PC-9 (cell line): ENCODE data around the gene CNTNAP5. TPM values are rescaled to one million over a fixed set of nuclear protein-coding genes. Genes with fewer than 3 reads are reported as not detected.
A peak's percentile ranks its signal among the peaks of the same experiment; 100 is the strongest.

Source experiments
- BruUV-seq: library from RNA; stranded (reverse); fragments of 400-500 nt; replicated peaks from 2 replicates; lab custom pipeline; 2021; lab: Mats Ljungman, UMichigan
- CTCF ChIA-PET: fragments of 300-600 bp; sonication (Branson Sonifier 250); formaldehyde crosslinking; loops from one replicate; lab custom pipeline; 2022; ENCODE audit warnings: antibody characterized with exemption; lab: Charles Lee
- POLR2A ChIA-PET: fragments of 300-600 bp; sonication (Branson Sonifier 250); formaldehyde crosslinking; loops from one replicate; lab custom pipeline; 2022; ENCODE audit warnings: antibody characterized with exemption; ENCODE audit not compliant: unreplicated experiment; lab: Charles Lee
- DNase-seq, 2 experiments: peaks; one replicate each; pipeline versions ENCODE4 v3.0.0 to v3.0.0-alpha.2; 2015 to 2022; ENCODE audit warnings: mixed read lengths in 1 of 2
- H2AFZ ChIP-seq: fragments of 200-600 bp; sonication (generic); 2 replicates; pipeline ENCODE4 v1.8.1; 2017; ENCODE audit warnings: antibody characterized with exemption
- H3F3A ChIP-seq: fragments of 200-600 bp; sonication (generic); 2 replicates; pipeline ENCODE4 v1.8.1; 2017; ENCODE audit warnings: antibody characterized with exemption, mild to moderate bottlenecking, low read depth; ENCODE audit not compliant: insufficient read depth
- H3K27ac ChIP-seq: fragments of 200-600 bp; sonication (generic); 2 replicates; pipeline ENCODE4 v1.6.1; 2016; ENCODE audit warnings: mixed run types
- H3K27me3 ChIP-seq: fragments of 200-600 bp; sonication (generic); 2 replicates; pipeline ENCODE4 v1.6.1; 2016; ENCODE audit warnings: low read depth, mixed run types; ENCODE audit not compliant: insufficient read depth
- H3K36me3 ChIP-seq: fragments of 200-600 bp; sonication (generic); 2 replicates; pipeline ENCODE4 v1.6.1; 2016; ENCODE audit warnings: low read depth, mixed run types
- H3K4me1 ChIP-seq: fragments of 200-600 bp; sonication (generic); replicated peaks from 2 replicates; pipeline ENCODE4 v1.6.1; 2016; ENCODE audit warnings: mixed run types; ENCODE audit not compliant: insufficient read depth
- H3K4me2 ChIP-seq: fragments of 200-600 bp; sonication (generic); 2 replicates; pipeline ENCODE4 v1.6.1; 2017; ENCODE audit warnings: mixed run types
- H3K4me3 ChIP-seq: fragments of 200-600 bp; sonication (generic); 2 replicates; pipeline ENCODE4 v1.6.1; 2016; ENCODE audit warnings: mixed run types
- H3K79me2 ChIP-seq: fragments of 200-600 bp; sonication (generic); 2 replicates; pipeline ENCODE4 v1.6.1; 2017; ENCODE audit warnings: low read depth, mixed run types
- H3K9me2 ChIP-seq: fragments of 200-600 bp; sonication (generic); 2 replicates; pipeline ENCODE4 v1.8.1; 2017; ENCODE audit warnings: mild to moderate bottlenecking; ENCODE audit not compliant: insufficient read depth
- H3K9me3 ChIP-seq: fragments of 200-600 bp; sonication (generic); 2 replicates; pipeline ENCODE4 v1.8.1; 2016; ENCODE audit warnings: low read depth; ENCODE audit not compliant: insufficient read depth
- H4K20me1 ChIP-seq: fragments of 200-600 bp; sonication (generic); 2 replicates; pipeline ENCODE4 v1.8.1; 2017; ENCODE audit not compliant: insufficient read depth
- EZH2 ChIP-seq: fragments of 200-600 bp; sonication (generic); IDR thresholded peaks from 2 replicates; pipeline ENCODE4 v1.8.0; 2017; ENCODE audit warnings: antibody characterized with exemption, low read depth
- intact Hi-C: fragments of 100-400 bp; cut with micrococcal nuclease; formaldehyde crosslinking; loops from one replicate; pipeline ENCODE4 v1.10.0; 2022; ENCODE audit not compliant: unreplicated experiment
- total RNA-seq: library from RNA; stranded (reverse); gene quantifications from 2 replicates; pipeline ENCODE4 v1.2.3, GENCODE V29; 2021
- TF ChIP-seq, protein P1 (sequence below): fragments of 200-600 bp; sonication (generic); conservative IDR thresholded peaks from 2 replicates; pipeline ENCODE4 v1.6.1; 2017; ENCODE audit warnings: mixed run types, antibody characterized with exemption, mild to moderate bottlenecking, moderate library complexity

The CNTNAP5 gene
- total RNA-seq, 1 experiment from 2014 or later: not detected

DNA sequence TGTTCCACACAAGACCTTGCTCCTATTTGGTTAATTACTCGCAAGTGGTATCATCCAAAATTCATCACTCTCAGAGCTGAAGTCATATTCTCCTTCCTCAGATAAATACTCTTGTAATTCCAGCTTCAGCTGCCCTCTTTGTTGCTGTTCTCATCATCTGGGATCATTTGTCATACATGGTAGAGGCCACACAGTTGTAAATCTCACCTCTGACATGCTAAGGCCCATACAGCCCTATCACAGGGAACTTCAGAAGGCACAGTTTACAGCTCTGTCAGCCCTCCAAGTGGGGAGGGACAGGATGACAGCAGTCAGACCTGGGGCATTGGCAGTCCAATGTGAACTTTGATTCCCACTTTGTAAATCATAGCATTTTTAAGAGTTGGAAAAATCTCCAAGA, 399.0 kb downstream of the CNTNAP5 start:
- Histone ChIP-seq H3F3A (no peaks in the 10 kb centered on the region), H3K9me2 (no peaks in the 10 kb centered on the region), H3K4me3 (no peak overlapping the region), H3K36me3 (no peaks in the 10 kb centered on the region), H2AFZ (no peak overlapping the region), H3K4me2 (no peak overlapping the region), H4K20me1 (no peaks in the 10 kb centered on the region; the same call in 1 of the 2 replicates), H3K4me1 (no peaks in the 10 kb centered on the region), H3K79me2 (no peaks in the 10 kb centered on the region), H3K27me3 (peaks cover 21% of the 10 kb centered on the region; the same call in 1 of the 2 replicates), H3K27ac (no peak overlapping the region), H3K9me3 (no peaks in the 10 kb centered on the region)
- CTCF ChIA-PET: no interaction called here
- POLR2A ChIA-PET: no interaction called here
- no TSS peak for BruUV-seq
- no peak for TF ChIP-seq EZH2
- TF ChIP-seq, protein P1, sequence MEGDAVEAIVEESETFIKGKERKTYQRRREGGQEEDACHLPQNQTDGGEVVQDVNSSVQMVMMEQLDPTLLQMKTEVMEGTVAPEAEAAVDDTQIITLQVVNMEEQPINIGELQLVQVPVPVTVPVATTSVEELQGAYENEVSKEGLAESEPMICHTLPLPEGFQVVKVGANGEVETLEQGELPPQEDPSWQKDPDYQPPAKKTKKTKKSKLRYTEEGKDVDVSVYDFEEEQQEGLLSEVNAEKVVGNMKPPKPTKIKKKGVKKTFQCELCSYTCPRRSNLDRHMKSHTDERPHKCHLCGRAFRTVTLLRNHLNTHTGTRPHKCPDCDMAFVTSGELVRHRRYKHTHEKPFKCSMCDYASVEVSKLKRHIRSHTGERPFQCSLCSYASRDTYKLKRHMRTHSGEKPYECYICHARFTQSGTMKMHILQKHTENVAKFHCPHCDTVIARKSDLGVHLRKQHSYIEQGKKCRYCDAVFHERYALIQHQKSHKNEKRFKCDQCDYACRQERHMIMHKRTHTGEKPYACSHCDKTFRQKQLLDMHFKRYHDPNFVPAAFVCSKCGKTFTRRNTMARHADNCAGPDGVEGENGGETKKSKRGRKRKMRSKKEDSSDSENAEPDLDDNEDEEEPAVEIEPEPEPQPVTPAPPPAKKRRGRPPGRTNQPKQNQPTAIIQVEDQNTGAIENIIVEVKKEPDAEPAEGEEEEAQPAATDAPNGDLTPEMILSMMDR: no peak
- peak in 1 of 2 experiments; percentile 3 for DNase-seq
- intact Hi-C loops: no loop called here

DNA sequence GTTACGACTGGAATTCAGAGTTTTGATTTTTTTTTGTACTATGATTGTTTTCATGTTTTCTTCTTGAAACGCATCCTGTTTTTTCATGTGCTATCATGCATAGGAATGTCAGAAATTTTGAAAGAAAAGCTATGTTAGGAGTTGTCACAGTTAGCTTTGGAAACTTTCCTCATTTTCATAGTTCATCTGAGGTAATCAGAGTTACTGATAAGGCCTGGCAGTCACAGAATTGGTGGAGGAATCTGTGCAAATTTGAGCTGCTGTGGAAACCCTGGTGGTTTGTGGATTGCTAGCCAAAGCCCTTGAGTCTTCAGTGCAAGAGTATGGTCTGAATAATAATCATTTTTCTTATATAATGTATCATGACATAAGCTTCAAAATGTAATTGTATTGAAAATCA, 401.0 kb downstream of the CNTNAP5 start:
- Histone ChIP-seq H3K79me2 (no peaks in the 10 kb centered on the region), H3K9me3 (no peaks in the 10 kb centered on the region), H3K27ac (no peak overlapping the region), H2AFZ (no peak overlapping the region), H3K27me3 (peaks cover 21% of the 10 kb centered on the region; the same call in 1 of the 2 replicates), H3K4me3 (no peak overlapping the region), H3F3A (no peaks in the 10 kb centered on the region), H4K20me1 (no peaks in the 10 kb centered on the region; the same call in 1 of the 2 replicates), H3K4me1 (no peaks in the 10 kb centered on the region), H3K36me3 (no peaks in the 10 kb centered on the region), H3K9me2 (no peaks in the 10 kb centered on the region), H3K4me2 (no peak overlapping the region)
- POLR2A ChIA-PET: no interaction called here
- intact Hi-C loops: no loop called here
- DNase-seq: no peak
- BruUV-seq: no TSS peak
- TF ChIP-seq, protein P1: no peak
- no peak for TF ChIP-seq EZH2
- CTCF ChIA-PET: no interaction called here

DNA sequence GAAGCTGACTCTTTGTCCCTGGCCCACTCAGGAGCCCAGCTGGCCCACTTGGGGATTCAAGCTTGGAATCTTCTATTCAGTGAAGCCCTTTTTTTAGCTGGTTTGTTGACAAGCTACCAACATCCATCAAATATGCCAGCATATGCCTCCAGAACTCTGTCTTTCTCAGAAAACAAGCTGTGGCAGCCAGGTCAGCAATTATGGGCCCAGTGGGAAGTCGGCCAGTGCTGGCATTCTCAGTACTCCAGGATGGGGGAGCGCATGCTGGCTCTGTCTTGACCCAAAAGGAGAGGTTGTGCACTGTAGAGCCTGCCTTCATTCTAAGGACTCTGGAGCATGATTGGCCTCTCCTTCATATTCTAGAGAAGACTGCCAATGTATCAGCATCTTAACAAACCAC, 401.5 kb downstream of the CNTNAP5 start:
- Histone ChIP-seq H3K36me3 (no peaks in the 10 kb centered on the region), H3K27ac (no peak overlapping the region), H3K4me2 (no peak overlapping the region), H2AFZ (no peak overlapping the region), H3K79me2 (no peaks in the 10 kb centered on the region), H3K4me1 (no peaks in the 10 kb centered on the region), H3K27me3 (peaks cover 21% of the 10 kb centered on the region; the same call in 1 of the 2 replicates), H4K20me1 (no peaks in the 10 kb centered on the region; the same call in 1 of the 2 replicates), H3K4me3 (no peak overlapping the region), H3K9me3 (no peaks in the 10 kb centered on the region), H3F3A (no peaks in the 10 kb centered on the region), H3K9me2 (no peaks in the 10 kb centered on the region)
- TF ChIP-seq, protein P1: no peak
- no peak for TF ChIP-seq EZH2
- no peak for DNase-seq
- CTCF ChIA-PET: no interaction called here
- intact Hi-C loops: no loop called here
- no TSS peak for BruUV-seq
- POLR2A ChIA-PET: no interaction called here
